Measurements from ENCODE around the gene LRCH1. TPM values are rescaled to one million over a fixed set of nuclear protein-coding genes. Genes with fewer than 3 reads are reported as not detected.

The LRCH1 gene
- total RNA-seq: 6.2 and 6.3 TPM in 2 replicates

GRCh38 chr13:46552889-46553520 lies at the start of gene LRCH1:
Gene LRCH1, plus strand, starts transcription at chr13:46553170. Its CDS starts 227 bp downstream, at chr13:46553397.

GRCh38 chr13:46796515-46797474 lies 243.8 kb downstream of the LRCH1 start, which contains the start of gene ESD:
Gene ESD, minus strand, starts transcription at chr13:46797161. Its CDS starts 5,748 bp downstream, at chr13:46791413.

Other genes starting within 250 kb of the LRCH1 start
- gene RUBCNL, start 165.9 kb upstream of the LRCH1 start, total RNA-seq: 0.12 and 0.64 TPM in 2 replicates
- 116 and 117 TPM in 2 replicates for gene ESD, start 244.0 kb downstream of the LRCH1 start, total RNA-seq